ENCODE results near the gene SLITRK5. TPM values are rescaled to one million over a fixed set of nuclear protein-coding genes. Genes with fewer than 3 reads are reported as not detected.

Gene SLITRK5
- total RNA-seq, 1 donor from 2014 or later, result 0.13 TPM

- H3K36me3 Mint-ChIP-seq (ENCODE audit: unreplicated experiment), result no peaks in the 10 kb centered on the region
- no peak overlapping the region for H3K27ac Mint-ChIP-seq (ENCODE audit: unreplicated experiment)
- H3K4me3 Mint-ChIP-seq (ENCODE audit: unreplicated experiment), result no peak overlapping the region
- peaks cover 5% of the 10 kb centered on the region for H3K27me3 Mint-ChIP-seq (ENCODE audit: unreplicated experiment)
- no peaks in the 10 kb centered on the region for H3K9me3 Mint-ChIP-seq (ENCODE audit: unreplicated experiment)
- TF ChIP-seq, protein P1, sequence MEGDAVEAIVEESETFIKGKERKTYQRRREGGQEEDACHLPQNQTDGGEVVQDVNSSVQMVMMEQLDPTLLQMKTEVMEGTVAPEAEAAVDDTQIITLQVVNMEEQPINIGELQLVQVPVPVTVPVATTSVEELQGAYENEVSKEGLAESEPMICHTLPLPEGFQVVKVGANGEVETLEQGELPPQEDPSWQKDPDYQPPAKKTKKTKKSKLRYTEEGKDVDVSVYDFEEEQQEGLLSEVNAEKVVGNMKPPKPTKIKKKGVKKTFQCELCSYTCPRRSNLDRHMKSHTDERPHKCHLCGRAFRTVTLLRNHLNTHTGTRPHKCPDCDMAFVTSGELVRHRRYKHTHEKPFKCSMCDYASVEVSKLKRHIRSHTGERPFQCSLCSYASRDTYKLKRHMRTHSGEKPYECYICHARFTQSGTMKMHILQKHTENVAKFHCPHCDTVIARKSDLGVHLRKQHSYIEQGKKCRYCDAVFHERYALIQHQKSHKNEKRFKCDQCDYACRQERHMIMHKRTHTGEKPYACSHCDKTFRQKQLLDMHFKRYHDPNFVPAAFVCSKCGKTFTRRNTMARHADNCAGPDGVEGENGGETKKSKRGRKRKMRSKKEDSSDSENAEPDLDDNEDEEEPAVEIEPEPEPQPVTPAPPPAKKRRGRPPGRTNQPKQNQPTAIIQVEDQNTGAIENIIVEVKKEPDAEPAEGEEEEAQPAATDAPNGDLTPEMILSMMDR (IDR thresholded peaks at IDR 0.05), result no peak
- no peak for DNase-seq (ENCODE audit: extremely low spot score, unreplicated experiment)
- peaks cover 2% of the 10 kb centered on the region for H3K4me1 Mint-ChIP-seq (ENCODE audit: unreplicated experiment)
Measured at GRCh38 chr13:87666831-87667230, 4.3 kb upstream of the SLITRK5 start.

GRCh38 chr13:87667686-87668085 lies 3.5 kb upstream of the SLITRK5 start:
- Mint-ChIP-seq H3K36me3 (ENCODE audit: unreplicated experiment) (no peaks in the 10 kb centered on the region), H3K4me3 (ENCODE audit: unreplicated experiment) (no peak overlapping the region), H3K27me3 (ENCODE audit: unreplicated experiment) (peaks cover 7% of the 10 kb centered on the region), H3K9me3 (ENCODE audit: unreplicated experiment) (no peaks in the 10 kb centered on the region), H3K27ac (ENCODE audit: unreplicated experiment) (no peak overlapping the region), H3K4me1 (ENCODE audit: unreplicated experiment) (peaks cover 3% of the 10 kb centered on the region)
- TF ChIP-seq, protein P1 (IDR thresholded peaks at IDR 0.05), result no peak
- DNase-seq (ENCODE audit: extremely low spot score, unreplicated experiment), result no peak

GRCh38 chr13:87669379-87669978 lies 1.7 kb upstream of the SLITRK5 start:
- H3K4me3 Mint-ChIP-seq (ENCODE audit: unreplicated experiment), result no peak overlapping the region
- DNase-seq (ENCODE audit: extremely low spot score, unreplicated experiment), result no peak
- no peak overlapping the region for H3K27ac Mint-ChIP-seq (ENCODE audit: unreplicated experiment)
- H3K27me3 Mint-ChIP-seq (ENCODE audit: unreplicated experiment), result peaks cover 24% of the 10 kb centered on the region
- H3K9me3 Mint-ChIP-seq (ENCODE audit: unreplicated experiment), result no peaks in the 10 kb centered on the region
- no peaks in the 10 kb centered on the region for H3K36me3 Mint-ChIP-seq (ENCODE audit: unreplicated experiment)
- H3K4me1 Mint-ChIP-seq (ENCODE audit: unreplicated experiment), result peaks cover 20% of the 10 kb centered on the region
- TF ChIP-seq, protein P1 (IDR thresholded peaks at IDR 0.05), result peak; percentile 69

DNA sequence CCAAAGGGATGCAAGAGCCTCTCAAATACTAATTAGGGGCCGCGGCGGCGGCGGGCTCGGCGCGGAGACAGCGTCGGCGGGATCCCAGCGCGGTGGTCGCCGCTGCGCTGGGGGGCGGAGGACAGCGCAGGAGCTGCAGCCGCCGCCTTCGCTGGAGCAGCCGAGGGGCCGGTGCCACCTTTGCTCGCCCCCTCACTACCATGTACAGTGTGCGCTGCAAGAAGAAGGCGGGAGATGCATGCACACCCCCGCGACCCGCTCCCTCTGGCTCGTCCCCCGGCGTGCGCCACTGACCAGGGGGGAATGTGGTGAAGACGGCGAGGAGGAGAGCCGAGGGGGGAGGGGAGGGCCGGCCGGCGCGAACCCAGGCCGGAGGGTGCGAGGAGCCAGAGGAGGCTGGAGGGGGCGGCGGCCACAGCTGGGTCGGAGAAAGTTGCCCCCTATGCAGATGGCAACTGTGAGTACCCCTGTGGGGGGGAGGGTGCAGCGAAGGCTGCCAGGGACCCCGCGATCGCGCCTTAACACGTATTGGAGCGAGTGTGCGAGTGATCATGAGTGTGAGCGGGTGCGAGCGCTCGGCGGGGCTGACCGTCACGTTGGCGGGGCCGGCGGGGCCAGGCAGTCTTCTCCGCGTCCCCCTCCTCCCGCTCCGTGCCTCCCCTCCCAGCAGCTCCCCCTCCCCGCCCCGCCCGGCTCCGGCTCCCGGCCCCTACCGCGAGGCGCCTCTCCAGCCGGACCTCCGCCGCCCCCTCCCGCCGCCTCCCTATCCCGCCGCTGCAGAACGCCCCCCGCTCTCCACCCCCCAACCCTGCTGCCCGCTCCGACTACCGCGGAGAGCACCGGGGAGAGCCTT lies 808 bp downstream of the SLITRK5 start:
- Mint-ChIP-seq H3K4me3 (ENCODE audit: unreplicated experiment) (peak overlapping the region; percentile 85), H3K27ac (ENCODE audit: unreplicated experiment) (no peak overlapping the region), H3K4me1 (ENCODE audit: unreplicated experiment) (peaks cover 22% of the 10 kb centered on the region), H3K9me3 (ENCODE audit: unreplicated experiment) (no peaks in the 10 kb centered on the region), H3K36me3 (ENCODE audit: unreplicated experiment) (no peaks in the 10 kb centered on the region), H3K27me3 (ENCODE audit: unreplicated experiment) (peaks cover 35% of the 10 kb centered on the region)
- DNase-seq (ENCODE audit: extremely low spot score, unreplicated experiment), result no peak
- TF ChIP-seq, protein P1 (IDR thresholded peaks at IDR 0.05), result no peak

DNA sequence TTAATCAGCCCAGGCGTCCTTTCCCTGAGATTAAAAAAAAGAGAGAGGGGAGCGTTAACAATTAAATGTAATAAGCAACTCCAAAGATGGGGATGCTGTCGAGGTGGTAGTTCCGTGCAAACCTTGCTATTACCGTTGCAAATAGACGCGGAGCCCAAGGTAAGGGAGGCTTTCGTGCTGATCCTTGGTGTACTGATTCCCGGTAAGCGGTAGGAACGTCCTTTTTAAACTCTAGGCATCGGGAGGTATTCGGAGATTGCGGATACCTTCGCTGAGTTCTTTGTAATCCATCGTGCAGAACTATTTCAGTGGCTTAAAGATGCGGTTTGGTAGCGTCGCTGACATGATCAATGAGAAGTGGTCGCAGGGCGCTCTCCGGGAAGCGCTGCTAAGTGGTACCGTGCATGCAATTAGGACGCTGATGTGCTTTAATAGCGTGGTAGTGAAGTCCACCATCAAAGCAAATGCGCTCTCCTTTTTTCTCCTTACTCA lies 3.1 kb downstream of the SLITRK5 start:
- H3K27me3 Mint-ChIP-seq (ENCODE audit: unreplicated experiment), result peaks cover 39% of the 10 kb centered on the region
- H3K9me3 Mint-ChIP-seq (ENCODE audit: unreplicated experiment), result no peaks in the 10 kb centered on the region
- DNase-seq (ENCODE audit: extremely low spot score, unreplicated experiment), result no peak
- peaks cover 30% of the 10 kb centered on the region for H3K4me1 Mint-ChIP-seq (ENCODE audit: unreplicated experiment)
- H3K27ac Mint-ChIP-seq (ENCODE audit: unreplicated experiment), result no peak overlapping the region
- H3K4me3 Mint-ChIP-seq (ENCODE audit: unreplicated experiment), result peak overlapping the region; percentile 72
- H3K36me3 Mint-ChIP-seq (ENCODE audit: unreplicated experiment), result no peaks in the 10 kb centered on the region
- TF ChIP-seq, protein P1 (IDR thresholded peaks at IDR 0.05), result no peak
